Tibial artery (tissue), 4 donors: ENCODE measurements around the gene RPTOR.

Experiments
- DNase-seq, 2 donors: peaks; one replicate each; pipeline ENCODE4 v3.0.0-alpha.2; 2019
- H3K27ac ChIP-seq, 2 donors: fragments of 200-600 bp; sonication (generic) in 1 of 2; 1 replicate in 1 of 2; 2 replicates in 1 of 2; pipeline ENCODE4 v1.5.1; 2018 to 2019; ENCODE audit warnings: mild to moderate bottlenecking in 1 of 2
- H3K27me3 ChIP-seq, 2 donors: fragments of 200-600 bp; sonication (generic) in 1 of 2; one replicate each; pipeline versions ENCODE4 v1.5.1 to v1.6.0; 2016 to 2019
- H3K36me3 ChIP-seq, 3 donors: fragments of 200-600 bp; sonication (generic) in 2 of 3; one replicate each; pipeline ENCODE4 v1.5.1; 2016 to 2019; ENCODE audit warnings: mild to moderate bottlenecking in 2 of 3
- H3K4me1 ChIP-seq, 4 donors: fragments of 200-600 bp; sonication (generic) in 2 of 4; 1 replicate in 3 of 4; 2 replicates in 1 of 4; pipeline ENCODE4 v1.5.1; 2016 to 2019
- H3K4me3 ChIP-seq, 2 donors: fragments of 200-600 bp; sonication (generic) in 1 of 2; 1 replicate in 1 of 2; 2 replicates in 1 of 2; pipeline ENCODE4 v1.5.1; 2018 to 2019; ENCODE audit warnings: mild to moderate bottlenecking in 2 of 2
- H3K9me3 ChIP-seq, 3 donors: fragments of 200-600 bp; sonication (generic) in 1 of 3; one replicate each; pipeline ENCODE4 v1.5.1; 2016 to 2019
- intact Hi-C: fragments of 100-400 bp; cut with DNase I; formaldehyde crosslinking; loops from one replicate; pipeline ENCODE4 v1.15.0; 2023; ENCODE audit warnings: low total_unique reads
- TF ChIP-seq, protein P1 (sequence below), 2 experiments: fragments of 200-600 bp in 1 of 2; fragments of 450-650 bp in 1 of 2; IDR thresholded peaks; one replicate each; pipeline ENCODE4 v1.5.1; 2017 to 2019; ENCODE audit warnings: antibody characterized with exemption in 2 of 2, mild to moderate bottlenecking in 1 of 2, moderate library complexity in 1 of 2

The RPTOR gene

DNA sequence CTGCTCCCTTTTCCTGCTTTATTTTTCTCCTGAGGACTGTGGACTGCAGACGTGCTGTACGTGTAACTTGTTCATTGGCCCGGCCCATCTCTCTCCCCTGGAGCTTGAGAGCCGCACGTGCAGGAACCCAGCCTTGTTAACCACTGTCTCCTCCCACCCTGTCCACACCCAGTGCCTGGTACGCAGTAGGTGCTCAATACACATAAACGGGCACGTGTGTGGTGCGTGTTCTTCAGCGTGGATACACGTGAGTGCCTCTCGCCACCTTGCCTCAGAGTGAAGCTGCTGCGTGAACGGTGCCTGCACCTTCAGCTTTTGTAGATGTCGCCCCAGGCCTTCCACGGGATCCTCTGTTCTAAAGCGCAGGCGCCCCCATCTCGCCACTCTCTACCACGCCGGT, 350.7 kb downstream of the RPTOR start:
- intact Hi-C loops = no loop called here

DNA sequence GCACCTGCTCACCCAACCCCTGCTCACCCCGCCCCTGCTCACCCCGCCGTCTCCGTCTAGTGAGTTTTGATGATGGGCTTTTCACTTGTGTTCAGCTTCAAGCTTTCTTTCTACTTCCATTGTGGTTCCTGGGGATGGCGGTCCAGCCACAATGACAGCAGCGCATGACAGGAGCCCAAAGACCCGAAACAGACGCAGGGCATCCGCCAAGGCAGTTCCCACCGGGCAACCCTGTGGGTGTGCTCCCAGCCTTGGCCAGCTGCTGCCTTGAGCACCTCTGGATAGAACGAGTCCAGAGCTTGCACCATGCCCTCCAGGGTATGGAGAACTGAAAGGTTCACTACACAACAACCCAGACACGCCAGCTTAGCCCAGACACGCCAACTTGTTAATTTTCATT, 354.1 kb downstream of the RPTOR start:
- peaks cover 0 to 14% (median 8%) of the 10 kb centered on the region in 4 donors for H3K4me1 ChIP-seq
- no peak overlapping the region for H3K4me3 ChIP-seq
- H3K27me3 ChIP-seq = no peaks in the 10 kb centered on the region
- no peak overlapping the region for H3K27ac ChIP-seq
- peaks cover 3 to 48% (median 26%) of the 10 kb centered on the region in 3 donors for H3K36me3 ChIP-seq
- intact Hi-C loops = no loop called here
- TF ChIP-seq, protein P1, sequence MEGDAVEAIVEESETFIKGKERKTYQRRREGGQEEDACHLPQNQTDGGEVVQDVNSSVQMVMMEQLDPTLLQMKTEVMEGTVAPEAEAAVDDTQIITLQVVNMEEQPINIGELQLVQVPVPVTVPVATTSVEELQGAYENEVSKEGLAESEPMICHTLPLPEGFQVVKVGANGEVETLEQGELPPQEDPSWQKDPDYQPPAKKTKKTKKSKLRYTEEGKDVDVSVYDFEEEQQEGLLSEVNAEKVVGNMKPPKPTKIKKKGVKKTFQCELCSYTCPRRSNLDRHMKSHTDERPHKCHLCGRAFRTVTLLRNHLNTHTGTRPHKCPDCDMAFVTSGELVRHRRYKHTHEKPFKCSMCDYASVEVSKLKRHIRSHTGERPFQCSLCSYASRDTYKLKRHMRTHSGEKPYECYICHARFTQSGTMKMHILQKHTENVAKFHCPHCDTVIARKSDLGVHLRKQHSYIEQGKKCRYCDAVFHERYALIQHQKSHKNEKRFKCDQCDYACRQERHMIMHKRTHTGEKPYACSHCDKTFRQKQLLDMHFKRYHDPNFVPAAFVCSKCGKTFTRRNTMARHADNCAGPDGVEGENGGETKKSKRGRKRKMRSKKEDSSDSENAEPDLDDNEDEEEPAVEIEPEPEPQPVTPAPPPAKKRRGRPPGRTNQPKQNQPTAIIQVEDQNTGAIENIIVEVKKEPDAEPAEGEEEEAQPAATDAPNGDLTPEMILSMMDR (IDR thresholded peaks at IDR 0.05) = no peak
- DNase-seq = no peak
- H3K9me3 ChIP-seq = no peaks in the 10 kb centered on the region

More for the DNA sequence above, 350.7 kb downstream of the RPTOR start:
- H3K27ac ChIP-seq = no peak overlapping the region
- no peak for DNase-seq
- no peak overlapping the region for H3K4me3 ChIP-seq
- no peaks in the 10 kb centered on the region for H3K9me3 ChIP-seq
- peaks cover 4 to 54% (median 40%) of the 10 kb centered on the region in 3 donors for H3K36me3 ChIP-seq
- H3K4me1 ChIP-seq = peaks cover 0 to 22% (median 17%) of the 10 kb centered on the region in 4 donors
- TF ChIP-seq, protein P1 (IDR thresholded peaks at IDR 0.05) = no peak
- H3K27me3 ChIP-seq = no peaks in the 10 kb centered on the region

DNA sequence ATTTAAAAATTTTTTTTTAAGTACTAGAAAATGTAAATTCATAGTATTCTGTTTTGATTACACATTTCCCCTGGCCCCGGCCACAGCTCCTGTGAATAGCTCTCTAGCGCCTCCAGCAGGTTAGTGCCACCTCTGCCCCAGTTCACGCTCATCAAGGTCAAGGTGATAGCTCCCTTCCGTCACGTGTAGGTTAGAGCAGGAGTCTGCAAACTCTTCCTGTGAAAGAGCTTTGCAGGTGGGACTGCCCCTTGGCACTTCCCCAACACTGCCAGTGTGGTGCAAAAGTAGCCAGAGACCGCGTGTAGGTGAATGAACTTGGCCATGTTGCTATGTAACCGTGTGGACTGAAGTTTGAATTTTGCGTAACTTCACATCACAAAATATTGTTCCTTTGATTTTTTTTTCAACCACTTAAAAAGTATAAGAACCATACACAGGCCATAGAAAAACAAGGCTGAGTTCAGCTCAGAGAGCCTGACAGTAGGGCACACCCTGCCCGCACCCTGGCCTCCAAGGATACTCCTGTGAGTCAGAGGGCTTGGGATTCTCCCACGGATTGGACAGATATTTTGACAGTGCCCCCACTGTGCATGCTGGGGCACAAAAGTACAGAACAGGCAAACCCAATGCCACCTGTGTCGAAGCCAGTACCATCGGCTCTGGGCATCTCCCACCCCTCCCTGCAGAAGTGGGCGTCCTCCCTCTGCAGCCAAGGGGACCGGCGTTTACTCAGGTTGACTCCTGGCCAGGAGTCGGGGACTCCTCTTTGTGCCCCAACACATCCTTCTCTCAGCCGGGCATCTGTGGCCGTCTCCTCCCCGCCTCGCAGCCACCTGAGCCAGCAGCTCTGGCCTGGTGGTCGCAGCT, 355.0 kb downstream of the RPTOR start:
- peaks cover 0 to 14% (median 8%) of the 10 kb centered on the region in 4 donors for H3K4me1 ChIP-seq
- TF ChIP-seq, protein P1 (IDR thresholded peaks at IDR 0.05) = peak in 1 of 2 experiments; percentile 13
- no peak for DNase-seq
- no peak overlapping the region for H3K4me3 ChIP-seq
- no peak overlapping the region for H3K27ac ChIP-seq
- no peaks in the 10 kb centered on the region for H3K27me3 ChIP-seq
- H3K9me3 ChIP-seq = no peaks in the 10 kb centered on the region
- intact Hi-C loops = no loop called here
- H3K36me3 ChIP-seq = peaks cover 0 to 48% (median 17%) of the 10 kb centered on the region in 3 donors

DNA sequence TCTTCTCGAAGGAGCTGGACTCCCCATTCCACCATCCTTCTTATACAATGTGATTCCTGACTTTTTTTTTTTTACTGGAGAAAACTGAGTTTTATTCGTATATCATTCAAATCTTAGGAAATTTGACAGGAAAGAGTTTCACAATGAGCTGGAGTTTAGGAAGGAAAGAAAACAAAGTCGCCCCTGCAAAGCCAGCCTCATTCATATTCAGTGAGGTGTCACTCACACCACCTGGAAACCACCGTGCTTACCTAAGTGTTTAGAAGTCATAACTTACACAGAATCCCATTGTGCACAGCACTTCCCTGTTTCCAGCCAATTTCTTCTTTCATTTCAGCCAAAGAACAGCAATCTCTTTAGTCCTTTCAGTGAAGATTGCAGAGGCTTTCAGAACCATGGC, 356.7 kb downstream of the RPTOR start:
- Histone ChIP-seq H3K9me3 (no peaks in the 10 kb centered on the region), H3K36me3 (peaks cover 0 to 48% (median 6%) of the 10 kb centered on the region in 3 donors), H3K4me3 (no peak overlapping the region), H3K27me3 (no peaks in the 10 kb centered on the region), H3K4me1 (peaks cover 0 to 14% (median 8%) of the 10 kb centered on the region in 4 donors), H3K27ac (no peak overlapping the region)
- DNase-seq = no peak
- TF ChIP-seq, protein P1 (IDR thresholded peaks at IDR 0.05) = no peak
- intact Hi-C loops = no loop called here

DNA sequence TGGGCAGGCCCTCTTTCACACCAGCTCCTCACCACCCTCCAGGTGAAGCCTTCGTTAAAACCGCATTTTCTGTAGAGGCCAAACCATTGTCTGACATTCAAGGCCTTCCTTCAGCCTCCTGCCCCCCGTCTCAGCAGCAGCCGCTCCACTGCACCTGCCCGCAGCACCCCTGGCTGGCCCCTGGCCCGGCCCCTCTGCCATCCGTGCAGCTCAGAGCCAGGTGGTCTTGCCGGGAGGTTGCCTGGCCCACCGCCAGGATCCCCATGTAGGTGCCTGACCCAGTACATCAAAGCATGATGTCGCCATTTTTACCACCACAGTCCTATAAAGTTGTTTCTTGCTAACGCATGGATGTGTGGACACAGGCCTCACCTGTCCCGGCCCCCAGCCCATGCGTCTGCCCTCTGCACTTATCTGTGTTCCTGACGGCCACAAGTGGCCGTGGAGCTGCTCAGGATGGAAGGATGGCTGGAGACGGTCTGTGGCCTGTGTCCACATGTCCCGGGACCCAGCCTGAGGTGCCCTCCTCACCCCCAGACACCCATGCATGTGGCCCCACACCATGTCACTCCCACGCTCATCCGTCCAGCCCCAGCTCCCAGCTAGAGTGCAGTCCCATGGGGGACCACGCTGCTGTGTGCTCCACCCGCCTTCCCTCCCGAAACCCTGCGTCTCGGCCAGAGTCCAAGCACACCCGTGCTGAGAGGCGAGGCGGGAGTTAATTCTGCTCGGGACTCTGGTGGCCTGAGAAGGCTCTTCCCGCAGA, 357.7 kb downstream of the RPTOR start:
- DNase-seq = no peak
- TF ChIP-seq, protein P1 (IDR thresholded peaks at IDR 0.05) = no peak
- Histone ChIP-seq H3K4me1 (peaks cover 0 to 14% (median 8%) of the 10 kb centered on the region in 4 donors), H3K36me3 (peaks cover 5 to 51% (median 10%) of the 10 kb centered on the region in 3 donors), H3K27me3 (no peaks in the 10 kb centered on the region), H3K4me3 (no peak overlapping the region), H3K27ac (peak overlapping the region in 1 of 2 donors; percentile 26), H3K9me3 (no peaks in the 10 kb centered on the region)
- intact Hi-C loops = no loop called here
